Bronchial epithelial cell (primary cell): ENCODE data around the gene POU2AF1. TPM values are rescaled to one million over a fixed set of nuclear protein-coding genes. Genes with fewer than 3 reads are reported as not detected.

ENCODE experiments used
- DNase-seq: peaks from one replicate; pipeline ENCODE4 v3.0.0-alpha.2; 2010; ENCODE audit warnings: low read depth
- FAIRE-seq: peaks from 2 replicates; lab custom pipeline; 2011; peaks lifted over from hg19 to GRCh38; lab: Jason Lieb, UNC
- H3K27me3 ChIP-seq: 2 replicates; pipeline ENCODE4 v1.5.1; 2011; ENCODE audit warnings: low read length; ENCODE audit not compliant: control insufficient read depth, insufficient read depth
- H3K36me3 ChIP-seq: 2 replicates; pipeline ENCODE4 v1.5.1; 2011; ENCODE audit warnings: low read length; ENCODE audit not compliant: control insufficient read depth, insufficient read depth
- H3K4me3 ChIP-seq: 2 replicates; pipeline ENCODE4 v1.5.1; 2011; ENCODE audit warnings: mild to moderate bottlenecking, low read depth, low read length, control low read depth
- total RNA-seq: library from RNA; depleted of rRNA; stranded (reverse); fragments of >200 nt; gene quantifications from 2 replicates; pipeline ENCODE4 v1.2.1, GENCODE V29; 2014
- TF ChIP-seq, protein P1 (sequence below): IDR thresholded peaks from 2 replicates; pipeline ENCODE4 v1.5.1; 2011; ENCODE audit warnings: mild to moderate bottlenecking, moderate library complexity, low read length, control low read depth, inconsistent platforms; ENCODE audit not compliant: insufficient read depth, severe bottlenecking

Gene POU2AF1
- total RNA-seq, 1 donor from 2014 or later = not detected

- H3K36me3 ChIP-seq = no peaks in the 10 kb centered on the region
- H3K27me3 ChIP-seq = peaks cover 10% of the 10 kb centered on the region
- FAIRE-seq (no peak), DNase-seq (peak; percentile 18)
- H3K4me3 ChIP-seq = no peak overlapping the region
- TF ChIP-seq, protein P1, sequence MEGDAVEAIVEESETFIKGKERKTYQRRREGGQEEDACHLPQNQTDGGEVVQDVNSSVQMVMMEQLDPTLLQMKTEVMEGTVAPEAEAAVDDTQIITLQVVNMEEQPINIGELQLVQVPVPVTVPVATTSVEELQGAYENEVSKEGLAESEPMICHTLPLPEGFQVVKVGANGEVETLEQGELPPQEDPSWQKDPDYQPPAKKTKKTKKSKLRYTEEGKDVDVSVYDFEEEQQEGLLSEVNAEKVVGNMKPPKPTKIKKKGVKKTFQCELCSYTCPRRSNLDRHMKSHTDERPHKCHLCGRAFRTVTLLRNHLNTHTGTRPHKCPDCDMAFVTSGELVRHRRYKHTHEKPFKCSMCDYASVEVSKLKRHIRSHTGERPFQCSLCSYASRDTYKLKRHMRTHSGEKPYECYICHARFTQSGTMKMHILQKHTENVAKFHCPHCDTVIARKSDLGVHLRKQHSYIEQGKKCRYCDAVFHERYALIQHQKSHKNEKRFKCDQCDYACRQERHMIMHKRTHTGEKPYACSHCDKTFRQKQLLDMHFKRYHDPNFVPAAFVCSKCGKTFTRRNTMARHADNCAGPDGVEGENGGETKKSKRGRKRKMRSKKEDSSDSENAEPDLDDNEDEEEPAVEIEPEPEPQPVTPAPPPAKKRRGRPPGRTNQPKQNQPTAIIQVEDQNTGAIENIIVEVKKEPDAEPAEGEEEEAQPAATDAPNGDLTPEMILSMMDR = peak; percentile 87
Measured at GRCh38 chr11:111422494-111423249, 43.6 kb upstream of the POU2AF1 start.

DNA sequence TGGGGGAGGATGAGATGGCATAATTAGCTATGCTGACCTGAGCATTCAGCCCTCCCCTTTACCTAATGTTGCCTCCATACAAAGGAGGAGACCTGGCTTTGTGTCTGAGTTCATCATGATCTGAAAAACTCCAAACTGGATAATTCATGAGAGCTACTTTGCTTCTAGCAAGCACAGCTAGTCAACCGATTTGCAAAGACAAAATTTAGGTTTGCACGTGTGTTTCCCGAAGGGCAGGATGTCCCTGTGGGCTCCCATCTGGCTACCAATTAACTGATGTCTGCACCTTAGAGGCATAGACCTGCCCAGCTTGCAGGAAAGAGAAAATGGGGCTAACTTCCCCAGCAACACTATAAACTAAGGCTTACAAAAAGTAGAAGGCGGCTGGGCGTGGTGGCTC, 42.2 kb upstream of the POU2AF1 start:
- peak; percentile 47 for FAIRE-seq
- TF ChIP-seq, protein P1 = no peak
- Histone ChIP-seq H3K36me3 (no peaks in the 10 kb centered on the region), H3K27me3 (peaks cover 10% of the 10 kb centered on the region), H3K4me3 (no peak overlapping the region)
- DNase-seq = no peak

DNA sequence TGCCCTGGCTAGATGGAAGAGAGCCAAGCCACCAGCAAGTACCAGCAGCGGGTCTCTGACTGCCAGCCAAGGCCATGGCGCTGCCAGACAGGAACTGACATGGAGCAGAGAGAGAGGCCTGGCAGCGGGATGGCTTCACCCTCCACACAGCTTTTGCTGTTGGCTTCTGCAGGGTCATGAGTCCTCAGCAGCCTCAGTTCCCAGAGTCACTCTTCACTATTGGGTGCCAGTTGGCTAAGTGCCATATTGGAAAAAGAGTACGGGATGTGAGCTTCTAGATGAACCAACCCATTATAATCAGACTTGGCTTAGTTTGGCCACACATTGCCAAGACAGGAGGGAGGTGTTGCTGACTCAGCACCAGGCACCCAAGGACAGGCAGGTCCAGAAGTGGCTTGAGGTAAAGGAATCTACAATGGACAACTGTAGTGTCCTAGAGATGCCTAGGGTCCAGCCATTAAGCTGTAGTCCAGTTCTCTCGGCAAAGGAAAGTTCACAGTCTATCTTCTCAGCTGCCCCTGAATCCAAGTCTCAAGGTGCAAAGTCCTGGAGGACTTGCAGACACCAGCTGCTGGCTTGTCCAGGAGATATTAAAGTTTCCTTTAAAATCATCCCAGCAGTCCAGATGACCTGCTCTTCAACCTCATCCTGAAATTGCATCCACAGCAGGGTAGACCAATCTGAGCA, 40.7 kb upstream of the POU2AF1 start:
- TF ChIP-seq, protein P1 = no peak
- peak; percentile 86 for FAIRE-seq
- Histone ChIP-seq H3K27me3 (peaks cover 12% of the 10 kb centered on the region), H3K4me3 (no peak overlapping the region), H3K36me3 (no peaks in the 10 kb centered on the region)
- no peak for DNase-seq

DNA sequence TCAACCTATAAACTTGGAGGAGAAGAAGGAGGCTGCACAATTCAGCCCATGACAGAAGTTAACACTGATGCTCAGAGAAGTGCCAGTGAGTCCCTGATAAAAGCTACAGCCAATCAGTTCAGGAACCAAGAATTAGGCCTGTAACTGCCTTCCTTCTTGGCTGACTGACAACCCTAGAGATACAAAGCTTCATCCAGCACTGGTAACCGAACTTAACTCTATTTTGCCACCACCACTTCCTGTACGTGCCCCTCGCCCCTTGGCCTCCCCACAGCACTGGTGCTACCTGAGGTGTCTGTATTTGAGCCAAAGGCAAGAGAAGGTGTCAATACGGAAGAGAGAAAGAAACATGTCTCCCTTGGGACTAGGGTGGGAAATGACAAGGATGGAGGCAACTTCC, 40.1 kb upstream of the POU2AF1 start:
- TF ChIP-seq, protein P1 = no peak
- no peak for FAIRE-seq
- Histone ChIP-seq H3K36me3 (no peaks in the 10 kb centered on the region), H3K4me3 (no peak overlapping the region), H3K27me3 (peaks cover 15% of the 10 kb centered on the region)
- DNase-seq = no peak

DNA sequence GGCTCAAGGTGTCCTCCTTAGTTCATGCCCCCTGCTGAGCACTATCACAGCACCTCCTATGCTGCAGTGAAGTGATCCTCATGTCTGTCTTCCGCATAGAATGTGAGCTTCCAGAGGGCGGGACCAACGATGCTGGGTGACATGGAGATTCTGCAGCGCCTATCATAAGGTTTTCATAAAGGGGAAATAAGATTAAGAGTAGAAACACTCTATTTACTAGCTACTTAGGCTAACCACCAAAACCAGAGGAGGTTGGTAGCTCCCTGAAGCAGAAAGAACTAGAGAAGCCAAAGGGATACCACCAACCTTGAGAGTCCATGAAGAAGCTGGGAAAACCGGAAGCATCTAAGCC, 39.3 kb upstream of the POU2AF1 start:
- Histone ChIP-seq H3K36me3 (no peaks in the 10 kb centered on the region), H3K27me3 (peaks cover 20% of the 10 kb centered on the region), H3K4me3 (no peak overlapping the region)
- no peak for DNase-seq
- TF ChIP-seq, protein P1 = no peak
- FAIRE-seq = no peak
